ENCODE data around the gene GAL3ST2. TPM values are rescaled to one million over a fixed set of nuclear protein-coding genes. Genes with fewer than 3 reads are reported as not detected.

Gene GAL3ST2
- total RNA-seq, 1 donor from 2014 or later, result not detected

DNA sequence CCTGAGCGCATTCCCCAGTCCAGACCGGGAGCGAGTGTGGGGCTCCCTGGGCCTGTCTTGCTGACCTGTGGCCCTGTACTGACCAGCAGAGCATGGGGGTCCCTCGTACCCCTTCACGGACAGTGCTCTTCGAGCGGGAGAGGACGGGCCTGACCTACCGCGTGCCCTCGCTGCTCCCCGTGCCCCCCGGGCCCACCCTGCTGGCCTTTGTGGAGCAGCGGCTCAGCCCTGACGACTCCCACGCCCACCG lies 37.7 kb downstream of the GAL3ST2 start:
- H3K27ac Mint-ChIP-seq (ENCODE audit: unreplicated experiment), result no peak overlapping the region
- no peak overlapping the region for H3K4me3 Mint-ChIP-seq (ENCODE audit: unreplicated experiment)
- H3K36me3 Mint-ChIP-seq (ENCODE audit: low read depth, unreplicated experiment), result no peaks in the 10 kb centered on the region
- DNase-seq (ENCODE audit: low spot score), result no peak
- no peaks in the 10 kb centered on the region for H3K4me1 Mint-ChIP-seq (ENCODE audit: unreplicated experiment)
- no peaks in the 10 kb centered on the region for H3K9me3 Mint-ChIP-seq (ENCODE audit: unreplicated experiment)
- TF ChIP-seq, protein P1, sequence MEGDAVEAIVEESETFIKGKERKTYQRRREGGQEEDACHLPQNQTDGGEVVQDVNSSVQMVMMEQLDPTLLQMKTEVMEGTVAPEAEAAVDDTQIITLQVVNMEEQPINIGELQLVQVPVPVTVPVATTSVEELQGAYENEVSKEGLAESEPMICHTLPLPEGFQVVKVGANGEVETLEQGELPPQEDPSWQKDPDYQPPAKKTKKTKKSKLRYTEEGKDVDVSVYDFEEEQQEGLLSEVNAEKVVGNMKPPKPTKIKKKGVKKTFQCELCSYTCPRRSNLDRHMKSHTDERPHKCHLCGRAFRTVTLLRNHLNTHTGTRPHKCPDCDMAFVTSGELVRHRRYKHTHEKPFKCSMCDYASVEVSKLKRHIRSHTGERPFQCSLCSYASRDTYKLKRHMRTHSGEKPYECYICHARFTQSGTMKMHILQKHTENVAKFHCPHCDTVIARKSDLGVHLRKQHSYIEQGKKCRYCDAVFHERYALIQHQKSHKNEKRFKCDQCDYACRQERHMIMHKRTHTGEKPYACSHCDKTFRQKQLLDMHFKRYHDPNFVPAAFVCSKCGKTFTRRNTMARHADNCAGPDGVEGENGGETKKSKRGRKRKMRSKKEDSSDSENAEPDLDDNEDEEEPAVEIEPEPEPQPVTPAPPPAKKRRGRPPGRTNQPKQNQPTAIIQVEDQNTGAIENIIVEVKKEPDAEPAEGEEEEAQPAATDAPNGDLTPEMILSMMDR (IDR thresholded peaks at IDR 0.05; ENCODE audit: unreplicated experiment), result no peak
- peaks cover 4% of the 10 kb centered on the region for H3K27me3 Mint-ChIP-seq (ENCODE audit: unreplicated experiment)

DNA sequence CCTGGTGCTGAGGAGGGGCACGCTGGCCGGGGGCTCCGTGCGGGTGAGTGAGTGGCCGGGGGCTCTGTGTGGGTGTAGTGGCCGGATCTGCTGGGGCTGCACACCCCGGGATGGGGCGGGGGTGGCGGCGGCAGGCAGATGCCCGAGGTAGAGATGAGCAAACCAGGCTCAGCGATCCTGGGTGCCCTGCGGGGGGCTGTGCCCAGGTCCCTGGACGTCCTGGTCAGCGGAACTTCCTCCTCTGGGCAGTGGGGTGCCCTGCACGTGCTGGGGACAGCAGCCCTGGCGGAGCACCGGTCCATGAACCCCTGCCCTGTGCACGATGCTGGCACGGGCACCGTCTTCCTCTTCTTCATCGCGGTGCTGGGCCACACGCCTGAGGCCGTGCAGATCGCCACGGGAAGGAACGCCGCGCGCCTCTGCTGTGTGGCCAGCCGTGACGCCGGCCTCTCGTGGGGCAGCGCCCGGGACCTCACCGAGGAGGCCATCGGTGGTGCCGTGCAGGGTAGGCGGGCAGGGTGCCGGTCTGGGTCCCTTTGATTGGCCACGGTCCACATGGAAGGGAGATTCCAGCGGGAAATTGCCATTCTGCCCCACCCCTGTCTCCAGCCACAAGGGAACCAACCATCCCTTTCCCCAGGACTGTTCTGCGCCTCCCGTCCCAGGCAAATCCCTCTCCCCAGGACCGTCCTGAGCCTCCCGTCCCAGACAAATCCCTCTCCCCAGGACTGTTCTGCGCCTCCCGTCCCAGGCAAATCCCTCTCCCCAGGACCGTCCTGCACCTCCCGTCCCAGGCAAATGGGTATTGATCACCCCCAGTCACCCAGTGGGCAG lies 38.2 kb downstream of the GAL3ST2 start:
- peaks cover 4% of the 10 kb centered on the region for H3K27me3 Mint-ChIP-seq (ENCODE audit: unreplicated experiment)
- H3K4me3 Mint-ChIP-seq (ENCODE audit: unreplicated experiment), result no peak overlapping the region
- DNase-seq (ENCODE audit: low spot score), result no peak
- TF ChIP-seq, protein P1 (IDR thresholded peaks at IDR 0.05; ENCODE audit: unreplicated experiment), result no peak
- H3K27ac Mint-ChIP-seq (ENCODE audit: unreplicated experiment), result no peak overlapping the region
- no peaks in the 10 kb centered on the region for H3K36me3 Mint-ChIP-seq (ENCODE audit: low read depth, unreplicated experiment)
- H3K4me1 Mint-ChIP-seq (ENCODE audit: unreplicated experiment), result no peaks in the 10 kb centered on the region
- no peaks in the 10 kb centered on the region for H3K9me3 Mint-ChIP-seq (ENCODE audit: unreplicated experiment)

DNA sequence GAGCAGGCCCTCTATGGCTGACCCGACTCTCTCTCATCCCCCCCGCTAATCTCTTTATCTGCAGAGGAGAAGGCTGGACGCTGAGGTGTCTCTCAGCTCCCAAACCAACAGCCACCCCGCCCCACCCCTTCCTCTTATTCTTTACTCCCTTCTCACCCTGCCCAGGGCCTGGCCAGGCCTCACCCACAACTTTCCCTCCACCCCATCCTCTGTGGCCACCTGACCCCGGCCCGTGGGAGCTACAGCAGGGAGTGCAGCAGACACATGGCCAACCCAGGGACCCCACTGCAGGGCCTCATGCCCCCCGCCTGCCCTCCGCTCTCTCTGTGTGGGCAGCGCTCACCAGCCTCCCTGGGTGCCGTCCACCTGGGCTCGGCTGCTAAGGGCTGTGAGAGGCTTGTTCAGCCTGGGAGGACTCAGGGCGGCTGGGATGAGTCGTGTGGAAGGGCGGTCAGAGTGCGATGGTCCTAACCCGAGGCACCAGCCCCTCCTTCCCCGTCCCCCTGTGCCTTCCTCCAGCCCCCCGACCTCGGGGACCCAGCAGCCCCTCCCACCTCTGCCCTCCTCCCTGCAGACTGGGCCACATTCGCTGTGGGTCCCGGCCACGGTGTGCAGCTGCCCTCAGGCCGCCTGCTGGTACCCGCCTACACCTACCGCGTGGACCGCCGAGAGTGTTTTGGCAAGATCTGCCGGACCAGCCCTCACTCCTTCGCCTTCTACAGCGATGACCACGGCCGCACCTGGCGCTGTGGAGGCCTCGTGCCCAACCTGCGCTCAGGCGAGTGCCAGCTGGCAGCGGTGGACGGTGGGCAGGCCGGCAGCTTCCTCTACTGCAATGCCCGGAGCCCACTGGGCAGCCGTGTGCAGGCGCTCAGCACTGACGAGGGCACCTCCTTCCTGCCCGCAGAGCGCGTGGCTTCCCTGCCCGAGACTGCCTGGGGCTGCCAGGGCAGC lies 39.1 kb downstream of the GAL3ST2 start:
- H3K27me3 Mint-ChIP-seq (ENCODE audit: unreplicated experiment), result peaks cover 7% of the 10 kb centered on the region
- DNase-seq (ENCODE audit: low spot score), result no peak
- no peaks in the 10 kb centered on the region for H3K36me3 Mint-ChIP-seq (ENCODE audit: low read depth, unreplicated experiment)
- TF ChIP-seq, protein P1 (IDR thresholded peaks at IDR 0.05; ENCODE audit: unreplicated experiment), result no peak
- H3K4me1 Mint-ChIP-seq (ENCODE audit: unreplicated experiment), result no peaks in the 10 kb centered on the region
- H3K27ac Mint-ChIP-seq (ENCODE audit: unreplicated experiment), result no peak overlapping the region
- H3K4me3 Mint-ChIP-seq (ENCODE audit: unreplicated experiment), result no peak overlapping the region
- H3K9me3 Mint-ChIP-seq (ENCODE audit: unreplicated experiment), result no peaks in the 10 kb centered on the region

DNA sequence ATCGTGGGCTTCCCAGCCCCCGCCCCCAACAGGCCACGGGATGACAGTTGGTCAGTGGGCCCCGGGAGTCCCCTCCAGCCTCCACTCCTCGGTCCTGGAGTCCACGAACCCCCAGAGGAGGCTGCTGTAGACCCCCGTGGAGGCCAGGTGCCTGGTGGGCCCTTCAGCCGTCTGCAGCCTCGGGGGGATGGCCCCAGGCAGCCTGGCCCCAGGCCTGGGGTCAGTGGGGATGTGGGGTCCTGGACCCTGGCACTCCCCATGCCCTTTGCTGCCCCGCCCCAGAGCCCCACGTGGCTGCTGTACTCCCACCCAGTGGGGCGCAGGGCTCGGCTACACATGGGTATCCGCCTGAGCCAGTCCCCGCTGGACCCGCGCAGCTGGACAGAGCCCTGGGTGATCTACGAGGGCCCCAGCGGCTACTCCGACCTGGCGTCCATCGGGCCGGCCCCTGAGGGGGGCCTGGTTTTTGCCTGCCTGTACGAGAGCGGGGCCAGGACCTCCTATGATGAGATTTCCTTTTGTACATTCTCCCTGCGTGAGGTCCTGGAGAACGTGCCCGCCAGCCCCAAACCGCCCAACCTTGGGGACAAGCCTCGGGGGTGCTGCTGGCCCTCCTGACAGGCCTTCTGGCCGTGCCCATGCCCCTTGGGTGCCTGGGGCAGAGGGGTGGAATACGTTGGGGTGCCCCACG lies 40.0 kb downstream of the GAL3ST2 start:
- DNase-seq (ENCODE audit: low spot score), result no peak
- no peaks in the 10 kb centered on the region for H3K9me3 Mint-ChIP-seq (ENCODE audit: unreplicated experiment)
- H3K36me3 Mint-ChIP-seq (ENCODE audit: low read depth, unreplicated experiment), result no peaks in the 10 kb centered on the region
- H3K4me1 Mint-ChIP-seq (ENCODE audit: unreplicated experiment), result peaks cover 4% of the 10 kb centered on the region
- H3K4me3 Mint-ChIP-seq (ENCODE audit: unreplicated experiment), result no peak overlapping the region
- no peak overlapping the region for H3K27ac Mint-ChIP-seq (ENCODE audit: unreplicated experiment)
- H3K27me3 Mint-ChIP-seq (ENCODE audit: unreplicated experiment), result peaks cover 7% of the 10 kb centered on the region
- TF ChIP-seq, protein P1 (IDR thresholded peaks at IDR 0.05; ENCODE audit: unreplicated experiment), result no peak

All from endothelial cell (in vitro differentiated cells).